Measurements from ENCODE around the gene ATP2B1.

Gene ATP2B1

GRCh38 chr12:89703768-89704167, 4.9 kb downstream of the ATP2B1 start (continued):
- TF ChIP-seq ZNF280C (tag by site-specific recombination; IDR thresholded peaks at IDR 0.05) (no peak), ZNF701 (tag by site-specific recombination; IDR thresholded peaks at IDR 0.05) (no peak), ZBTB20 (tag by site-specific recombination; IDR thresholded peaks at IDR 0.05) (no peak), ZNF174 (tag by site-specific recombination; IDR thresholded peaks at IDR 0.05) (no peak), ZNF488 (tag by site-specific recombination; IDR thresholded peaks at IDR 0.05) (no peak), ZNF660 (tag by site-specific recombination; IDR thresholded peaks at IDR 0.05) (no peak), ZNF596 (tag by site-specific recombination; IDR thresholded peaks at IDR 0.05) (no peak), KLF1 (tag by site-specific recombination; IDR thresholded peaks at IDR 0.05) (no peak), ZSCAN18 (tag by site-specific recombination; IDR thresholded peaks at IDR 0.05) (no peak), ZNF416 (tag by site-specific recombination; IDR thresholded peaks at IDR 0.05) (no peak), ZNF292 (tag by site-specific recombination; IDR thresholded peaks at IDR 0.05; ENCODE audit: borderline replicate concordance, low read depth) (no peak)
- TF ChIP-seq, protein P1, sequence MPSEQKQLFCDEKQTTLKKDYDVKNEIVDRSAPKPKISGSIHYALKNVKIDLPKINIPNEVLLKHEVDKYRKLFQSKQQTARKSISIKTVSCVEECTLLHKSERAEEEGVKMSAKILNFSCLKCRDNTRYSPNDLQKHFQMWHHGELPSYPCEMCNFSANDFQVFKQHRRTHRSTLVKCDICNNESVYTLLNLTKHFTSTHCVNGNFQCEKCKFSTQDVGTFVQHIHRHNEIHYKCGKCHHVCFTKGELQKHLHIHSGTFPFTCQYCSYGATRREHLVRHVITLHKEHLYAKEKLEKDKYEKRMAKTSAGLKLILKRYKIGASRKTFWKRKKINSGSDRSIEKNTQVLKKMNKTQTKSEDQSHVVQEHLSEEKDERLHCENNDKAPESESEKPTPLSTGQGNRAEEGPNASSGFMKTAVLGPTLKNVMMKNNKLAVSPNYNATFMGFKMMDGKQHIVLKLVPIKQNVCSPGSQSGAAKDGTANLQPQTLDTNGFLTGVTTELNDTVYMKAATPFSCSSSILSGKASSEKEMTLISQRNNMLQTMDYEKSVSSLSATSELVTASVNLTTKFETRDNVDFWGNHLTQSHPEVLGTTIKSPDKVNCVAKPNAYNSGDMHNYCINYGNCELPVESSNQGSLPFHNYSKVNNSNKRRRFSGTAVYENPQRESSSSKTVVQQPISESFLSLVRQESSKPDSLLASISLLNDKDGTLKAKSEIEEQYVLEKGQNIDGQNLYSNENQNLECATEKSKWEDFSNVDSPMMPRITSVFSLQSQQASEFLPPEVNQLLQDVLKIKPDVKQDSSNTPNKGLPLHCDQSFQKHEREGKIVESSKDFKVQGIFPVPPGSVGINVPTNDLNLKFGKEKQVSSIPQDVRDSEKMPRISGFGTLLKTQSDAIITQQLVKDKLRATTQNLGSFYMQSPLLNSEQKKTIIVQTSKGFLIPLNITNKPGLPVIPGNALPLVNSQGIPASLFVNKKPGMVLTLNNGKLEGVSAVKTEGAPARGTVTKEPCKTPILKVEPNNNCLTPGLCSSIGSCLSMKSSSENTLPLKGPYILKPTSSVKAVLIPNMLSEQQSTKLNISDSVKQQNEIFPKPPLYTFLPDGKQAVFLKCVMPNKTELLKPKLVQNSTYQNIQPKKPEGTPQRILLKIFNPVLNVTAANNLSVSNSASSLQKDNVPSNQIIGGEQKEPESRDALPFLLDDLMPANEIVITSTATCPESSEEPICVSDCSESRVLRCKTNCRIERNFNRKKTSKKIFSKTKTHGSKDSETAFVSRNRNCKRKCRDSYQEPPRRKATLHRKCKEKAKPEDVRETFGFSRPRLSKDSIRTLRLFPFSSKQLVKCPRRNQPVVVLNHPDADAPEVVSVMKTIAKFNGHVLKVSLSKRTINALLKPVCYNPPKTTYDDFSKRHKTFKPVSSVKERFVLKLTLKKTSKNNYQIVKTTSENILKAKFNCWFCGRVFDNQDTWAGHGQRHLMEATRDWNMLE (tag by site-specific recombination; conservative IDR thresholded peaks at IDR 0.05; ENCODE audit: low read depth) = no peak

DNA sequence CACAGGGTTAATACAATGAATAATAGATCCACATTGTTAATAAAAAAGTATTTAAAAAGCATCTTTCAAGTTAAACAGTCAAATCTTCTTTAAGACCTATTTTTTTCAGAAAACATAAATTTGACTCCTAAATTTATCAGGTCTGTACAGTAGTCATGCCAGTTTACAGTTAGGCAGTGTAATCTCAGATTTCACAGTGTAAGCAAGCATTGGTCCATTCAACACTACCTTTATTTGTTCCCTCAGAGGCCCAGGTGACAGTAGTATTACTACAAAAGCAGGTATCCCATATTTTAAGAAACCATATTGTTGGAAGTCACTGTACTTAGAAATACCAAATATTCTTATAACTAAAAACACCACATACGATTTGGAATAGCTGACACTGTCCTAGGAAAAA, 6.1 kb downstream of the ATP2B1 start:
- Histone ChIP-seq H3K27ac (ENCODE audit: extremely low read depth, low read depth, low read length) (no peak overlapping the region), H3K9me3 (ENCODE audit: control insufficient read depth, insufficient read depth, low read depth, low read length) (no peaks in the 10 kb centered on the region), H3K4me3 (ENCODE audit: low read depth, low read length) (no peak overlapping the region), H3K4me1 (ENCODE audit: control insufficient read depth, insufficient read depth, low read length) (peaks cover 40% of the 10 kb centered on the region), H3K36me3 (ENCODE audit: control insufficient read depth in 2 of 2, insufficient read depth in 1 of 2, low read length in 2 of 2) (no peaks in the 10 kb centered on the region)
- CTCF ChIA-PET = interaction anchor here (1.9 kb wide), 1 partner anchor 158 kb away, joined by 4 read pairs; no protein-coding TSS in a partner anchor
- POLR2A ChIA-PET = no interaction called here
- TF ChIP-seq, protein P2, sequence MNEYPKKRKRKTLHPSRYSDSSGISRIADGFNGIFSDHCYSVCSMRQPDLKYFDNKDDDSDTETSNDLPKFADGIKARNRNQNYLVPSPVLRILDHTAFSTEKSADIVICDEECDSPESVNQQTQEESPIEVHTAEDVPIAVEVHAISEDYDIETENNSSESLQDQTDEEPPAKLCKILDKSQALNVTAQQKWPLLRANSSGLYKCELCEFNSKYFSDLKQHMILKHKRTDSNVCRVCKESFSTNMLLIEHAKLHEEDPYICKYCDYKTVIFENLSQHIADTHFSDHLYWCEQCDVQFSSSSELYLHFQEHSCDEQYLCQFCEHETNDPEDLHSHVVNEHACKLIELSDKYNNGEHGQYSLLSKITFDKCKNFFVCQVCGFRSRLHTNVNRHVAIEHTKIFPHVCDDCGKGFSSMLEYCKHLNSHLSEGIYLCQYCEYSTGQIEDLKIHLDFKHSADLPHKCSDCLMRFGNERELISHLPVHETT (tag by site-specific recombination; IDR thresholded peaks at IDR 0.05) = no peak
- TF ChIP-seq, protein P3, sequence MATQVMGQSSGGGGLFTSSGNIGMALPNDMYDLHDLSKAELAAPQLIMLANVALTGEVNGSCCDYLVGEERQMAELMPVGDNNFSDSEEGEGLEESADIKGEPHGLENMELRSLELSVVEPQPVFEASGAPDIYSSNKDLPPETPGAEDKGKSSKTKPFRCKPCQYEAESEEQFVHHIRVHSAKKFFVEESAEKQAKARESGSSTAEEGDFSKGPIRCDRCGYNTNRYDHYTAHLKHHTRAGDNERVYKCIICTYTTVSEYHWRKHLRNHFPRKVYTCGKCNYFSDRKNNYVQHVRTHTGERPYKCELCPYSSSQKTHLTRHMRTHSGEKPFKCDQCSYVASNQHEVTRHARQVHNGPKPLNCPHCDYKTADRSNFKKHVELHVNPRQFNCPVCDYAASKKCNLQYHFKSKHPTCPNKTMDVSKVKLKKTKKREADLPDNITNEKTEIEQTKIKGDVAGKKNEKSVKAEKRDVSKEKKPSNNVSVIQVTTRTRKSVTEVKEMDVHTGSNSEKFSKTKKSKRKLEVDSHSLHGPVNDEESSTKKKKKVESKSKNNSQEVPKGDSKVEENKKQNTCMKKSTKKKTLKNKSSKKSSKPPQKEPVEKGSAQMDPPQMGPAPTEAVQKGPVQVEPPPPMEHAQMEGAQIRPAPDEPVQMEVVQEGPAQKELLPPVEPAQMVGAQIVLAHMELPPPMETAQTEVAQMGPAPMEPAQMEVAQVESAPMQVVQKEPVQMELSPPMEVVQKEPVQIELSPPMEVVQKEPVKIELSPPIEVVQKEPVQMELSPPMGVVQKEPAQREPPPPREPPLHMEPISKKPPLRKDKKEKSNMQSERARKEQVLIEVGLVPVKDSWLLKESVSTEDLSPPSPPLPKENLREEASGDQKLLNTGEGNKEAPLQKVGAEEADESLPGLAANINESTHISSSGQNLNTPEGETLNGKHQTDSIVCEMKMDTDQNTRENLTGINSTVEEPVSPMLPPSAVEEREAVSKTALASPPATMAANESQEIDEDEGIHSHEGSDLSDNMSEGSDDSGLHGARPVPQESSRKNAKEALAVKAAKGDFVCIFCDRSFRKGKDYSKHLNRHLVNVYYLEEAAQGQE (tag by site-specific recombination; IDR thresholded peaks at IDR 0.05) = no peak
- TF ChIP-seq ZFP69B (tag by site-specific recombination; IDR thresholded peaks at IDR 0.05) = no peak
- TF ChIP-seq ZNF555 (tag by site-specific recombination; conservative IDR thresholded peaks at IDR 0.05) = no peak
- peak; percentile 18; the same call in 1 of the 2 replicates for TF ChIP-seq PRDM6 (tag by site-specific recombination; IDR thresholded peaks at IDR 0.05)

All from HEK293 (cell line).